ENCODE results near the gene MICAL3. TPM values are rescaled to one million over a fixed set of nuclear protein-coding genes. Genes with fewer than 3 reads are reported as not detected.

The MICAL3 gene
- total and polyA plus RNA-seq, 3 donors from 2014 or later: 103 to 106 (median 104) TPM

DNA sequence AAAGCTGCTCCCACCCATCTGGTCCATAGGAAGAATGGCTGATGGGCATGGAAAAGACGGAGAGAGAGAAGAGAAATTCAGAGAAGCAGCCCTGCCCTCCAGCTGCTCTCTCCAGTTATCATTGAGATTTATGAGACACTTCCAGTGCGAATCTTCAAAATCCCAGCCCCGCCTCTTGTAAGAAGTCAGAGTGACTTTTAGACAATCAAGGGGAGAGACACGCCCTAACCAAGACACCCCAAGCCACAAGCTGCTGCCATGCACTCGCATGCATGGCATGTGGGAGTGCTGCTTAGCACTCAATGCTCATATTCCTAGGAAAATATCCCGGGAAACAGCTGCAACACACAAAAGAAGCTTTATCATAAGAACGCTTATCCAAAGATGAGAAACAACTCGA is 139.5 kb downstream of the MICAL3 start:
- Histone ChIP-seq H3K4me3 (no peak overlapping the region), H3K36me3 (ENCODE audit: low read depth, missing control alignments) (no peaks in the 10 kb centered on the region), H3K27ac (no peak overlapping the region), H3K4me1 (peaks cover 6% of the 10 kb centered on the region), H3K9me3 (no peaks in the 10 kb centered on the region), H3K27me3 (no peaks in the 10 kb centered on the region)
- no peak for TF ChIP-seq POLR2A (IDR thresholded peaks at IDR 0.05)
- TF ChIP-seq, protein P1, sequence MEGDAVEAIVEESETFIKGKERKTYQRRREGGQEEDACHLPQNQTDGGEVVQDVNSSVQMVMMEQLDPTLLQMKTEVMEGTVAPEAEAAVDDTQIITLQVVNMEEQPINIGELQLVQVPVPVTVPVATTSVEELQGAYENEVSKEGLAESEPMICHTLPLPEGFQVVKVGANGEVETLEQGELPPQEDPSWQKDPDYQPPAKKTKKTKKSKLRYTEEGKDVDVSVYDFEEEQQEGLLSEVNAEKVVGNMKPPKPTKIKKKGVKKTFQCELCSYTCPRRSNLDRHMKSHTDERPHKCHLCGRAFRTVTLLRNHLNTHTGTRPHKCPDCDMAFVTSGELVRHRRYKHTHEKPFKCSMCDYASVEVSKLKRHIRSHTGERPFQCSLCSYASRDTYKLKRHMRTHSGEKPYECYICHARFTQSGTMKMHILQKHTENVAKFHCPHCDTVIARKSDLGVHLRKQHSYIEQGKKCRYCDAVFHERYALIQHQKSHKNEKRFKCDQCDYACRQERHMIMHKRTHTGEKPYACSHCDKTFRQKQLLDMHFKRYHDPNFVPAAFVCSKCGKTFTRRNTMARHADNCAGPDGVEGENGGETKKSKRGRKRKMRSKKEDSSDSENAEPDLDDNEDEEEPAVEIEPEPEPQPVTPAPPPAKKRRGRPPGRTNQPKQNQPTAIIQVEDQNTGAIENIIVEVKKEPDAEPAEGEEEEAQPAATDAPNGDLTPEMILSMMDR (IDR thresholded peaks at IDR 0.05): no peak
- DNase-seq: no peak
- intact Hi-C loops (cut with DNase I; ENCODE audit: low total_unique reads): no loop called here
- WGBS, 2 donors: 70 to 81% methylated on average over 8 of the region's 8 CpGs

DNA sequence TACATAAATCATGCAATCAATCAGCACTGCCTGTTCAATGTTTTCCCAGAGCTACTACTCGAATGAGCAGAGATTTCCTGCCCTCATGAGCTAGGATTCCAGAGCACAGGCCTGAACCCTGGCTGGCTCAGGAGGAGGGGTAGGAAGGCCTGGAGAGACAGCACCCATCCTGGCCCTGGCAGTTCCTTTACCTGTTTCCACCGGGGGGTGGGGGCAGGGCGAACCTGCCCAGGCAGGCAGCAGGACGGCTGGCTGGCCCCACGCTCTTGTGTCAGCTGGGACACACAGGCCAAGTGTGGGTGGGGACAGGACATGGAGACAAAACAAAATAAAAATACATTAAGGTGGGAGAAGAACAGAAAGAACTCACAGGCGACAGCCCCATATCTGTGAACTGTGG is 140.3 kb downstream of the MICAL3 start:
- 58 to 65% methylated on average over 6 of the region's 6 CpGs for WGBS, 2 donors
- no peaks in the 10 kb centered on the region for H3K27me3 ChIP-seq
- no peak overlapping the region for H3K27ac ChIP-seq
- TF ChIP-seq, protein P1 (IDR thresholded peaks at IDR 0.05): no peak
- no peak for TF ChIP-seq POLR2A (IDR thresholded peaks at IDR 0.05)
- no peak overlapping the region for H3K4me3 ChIP-seq
- no peaks in the 10 kb centered on the region for H3K36me3 ChIP-seq (ENCODE audit: low read depth, missing control alignments)
- intact Hi-C loops (cut with DNase I; ENCODE audit: low total_unique reads): no loop called here
- DNase-seq: no peak
- no peaks in the 10 kb centered on the region for H3K9me3 ChIP-seq
- peaks cover 6% of the 10 kb centered on the region for H3K4me1 ChIP-seq

DNA sequence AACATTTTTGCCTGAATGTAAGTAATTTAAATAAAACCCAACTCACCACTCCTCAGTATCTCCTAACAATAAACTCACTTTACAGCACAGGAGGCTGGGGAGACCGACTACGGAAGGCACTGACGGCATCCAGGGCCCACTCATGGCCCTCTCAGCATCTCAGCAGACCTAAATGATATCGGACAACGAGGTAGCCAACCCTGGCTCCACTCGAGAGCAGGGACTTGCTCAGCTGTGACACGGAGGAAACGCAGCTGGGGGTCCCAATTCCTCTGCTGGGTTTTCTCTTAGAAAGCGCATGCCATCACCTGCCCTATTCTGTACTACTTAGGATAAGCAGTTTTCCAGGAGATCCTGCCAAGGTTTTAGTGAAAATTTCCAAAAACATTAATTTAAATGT is 141.0 kb downstream of the MICAL3 start:
- DNase-seq: no peak
- H3K4me3 ChIP-seq: no peak overlapping the region
- H3K4me1 ChIP-seq: peaks cover 6% of the 10 kb centered on the region
- no peaks in the 10 kb centered on the region for H3K9me3 ChIP-seq
- H3K27ac ChIP-seq: no peak overlapping the region
- no peak for TF ChIP-seq POLR2A (IDR thresholded peaks at IDR 0.05)
- TF ChIP-seq, protein P1 (IDR thresholded peaks at IDR 0.05): no peak
- intact Hi-C loops (cut with DNase I; ENCODE audit: low total_unique reads): no loop called here
- H3K36me3 ChIP-seq (ENCODE audit: low read depth, missing control alignments): no peaks in the 10 kb centered on the region
- WGBS, 2 donors: 90 to 96% methylated on average over 9 of the region's 9 CpGs
- no peaks in the 10 kb centered on the region for H3K27me3 ChIP-seq

DNA sequence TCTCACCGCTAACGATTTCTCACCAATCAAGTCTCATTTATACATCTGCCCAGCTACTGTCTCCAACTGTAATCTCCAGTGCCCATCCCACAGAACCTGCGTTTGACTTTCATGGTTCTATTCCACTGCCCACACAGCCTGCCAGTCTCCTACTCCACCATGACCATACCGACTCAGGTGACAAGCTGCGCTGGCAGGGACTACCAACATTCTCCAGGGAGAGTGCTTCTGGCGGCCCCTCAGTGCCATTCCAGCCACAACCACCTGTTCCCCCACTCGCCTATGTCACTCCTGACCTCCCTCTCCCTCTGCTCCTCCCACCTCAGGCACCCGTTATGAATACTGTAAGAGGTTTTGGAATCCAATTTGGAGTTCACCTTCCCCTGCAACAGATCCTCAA is 141.6 kb downstream of the MICAL3 start:
- Histone ChIP-seq H3K4me3 (no peak overlapping the region), H3K27me3 (no peaks in the 10 kb centered on the region), H3K27ac (no peak overlapping the region), H3K4me1 (peaks cover 6% of the 10 kb centered on the region), H3K36me3 (ENCODE audit: low read depth, missing control alignments) (no peaks in the 10 kb centered on the region), H3K9me3 (no peaks in the 10 kb centered on the region)
- no peak for TF ChIP-seq POLR2A (IDR thresholded peaks at IDR 0.05)
- TF ChIP-seq, protein P1 (IDR thresholded peaks at IDR 0.05): no peak
- intact Hi-C loops (cut with DNase I; ENCODE audit: low total_unique reads): no loop called here
- DNase-seq: no peak
- 94 to 97% methylated on average over 8 of the region's 8 CpGs for WGBS, 2 donors

DNA sequence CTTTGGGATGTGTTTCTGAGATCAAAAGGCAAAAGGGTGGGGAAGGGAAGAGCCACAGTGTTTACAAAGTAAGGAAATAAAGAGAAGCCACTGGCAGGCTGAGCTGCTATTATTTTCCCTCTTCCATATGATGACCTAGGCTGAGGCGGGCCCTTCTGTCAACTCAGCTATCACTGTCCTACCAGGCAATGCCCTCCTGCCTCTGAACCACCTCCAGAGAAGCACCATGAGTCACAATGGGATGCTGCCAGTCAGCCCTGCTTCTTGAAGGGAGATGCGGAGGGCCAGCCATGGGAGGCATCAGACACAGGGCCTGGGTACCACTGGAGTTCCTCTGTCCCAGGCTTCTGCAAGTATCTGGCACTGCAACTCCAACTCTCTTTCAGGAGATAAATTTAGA is 142.2 kb downstream of the MICAL3 start:
- 93 to 100% methylated on average over 2 of the region's 2 CpGs for WGBS, 2 donors
- Histone ChIP-seq H3K27ac (no peak overlapping the region), H3K9me3 (no peaks in the 10 kb centered on the region), H3K4me1 (peaks cover 6% of the 10 kb centered on the region), H3K4me3 (no peak overlapping the region), H3K27me3 (no peaks in the 10 kb centered on the region), H3K36me3 (ENCODE audit: low read depth, missing control alignments) (no peaks in the 10 kb centered on the region)
- no peak for TF ChIP-seq POLR2A (IDR thresholded peaks at IDR 0.05)
- TF ChIP-seq, protein P1 (IDR thresholded peaks at IDR 0.05): no peak
- intact Hi-C loops (cut with DNase I; ENCODE audit: low total_unique reads): no loop called here
- no peak for DNase-seq

All from testis (tissue), 3 donors.